IPS DF 19.7 (cell line): ENCODE data around the gene FAM216A.
"Not testable (repeated sequence)": the region's sequence is repeated elsewhere in the genome, so short reads cannot be mapped to it uniquely, and the experiment has no call there.

Experiments used
- DNase-seq: peaks from one replicate; pipeline ENCODE4 v3.0.0-alpha.2; 2013; ENCODE audit warnings: low read depth, low spot score

Gene FAM216A, protein sequence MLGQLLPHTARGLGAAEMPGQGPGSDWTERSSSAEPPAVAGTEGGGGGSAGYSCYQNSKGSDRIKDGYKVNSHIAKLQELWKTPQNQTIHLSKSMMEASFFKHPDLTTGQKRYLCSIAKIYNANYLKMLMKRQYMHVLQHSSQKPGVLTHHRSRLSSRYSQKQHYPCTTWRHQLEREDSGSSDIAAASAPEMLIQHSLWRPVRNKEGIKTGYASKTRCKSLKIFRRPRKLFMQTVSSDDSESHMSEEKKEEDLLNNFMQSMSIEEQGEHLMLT

DNA sequence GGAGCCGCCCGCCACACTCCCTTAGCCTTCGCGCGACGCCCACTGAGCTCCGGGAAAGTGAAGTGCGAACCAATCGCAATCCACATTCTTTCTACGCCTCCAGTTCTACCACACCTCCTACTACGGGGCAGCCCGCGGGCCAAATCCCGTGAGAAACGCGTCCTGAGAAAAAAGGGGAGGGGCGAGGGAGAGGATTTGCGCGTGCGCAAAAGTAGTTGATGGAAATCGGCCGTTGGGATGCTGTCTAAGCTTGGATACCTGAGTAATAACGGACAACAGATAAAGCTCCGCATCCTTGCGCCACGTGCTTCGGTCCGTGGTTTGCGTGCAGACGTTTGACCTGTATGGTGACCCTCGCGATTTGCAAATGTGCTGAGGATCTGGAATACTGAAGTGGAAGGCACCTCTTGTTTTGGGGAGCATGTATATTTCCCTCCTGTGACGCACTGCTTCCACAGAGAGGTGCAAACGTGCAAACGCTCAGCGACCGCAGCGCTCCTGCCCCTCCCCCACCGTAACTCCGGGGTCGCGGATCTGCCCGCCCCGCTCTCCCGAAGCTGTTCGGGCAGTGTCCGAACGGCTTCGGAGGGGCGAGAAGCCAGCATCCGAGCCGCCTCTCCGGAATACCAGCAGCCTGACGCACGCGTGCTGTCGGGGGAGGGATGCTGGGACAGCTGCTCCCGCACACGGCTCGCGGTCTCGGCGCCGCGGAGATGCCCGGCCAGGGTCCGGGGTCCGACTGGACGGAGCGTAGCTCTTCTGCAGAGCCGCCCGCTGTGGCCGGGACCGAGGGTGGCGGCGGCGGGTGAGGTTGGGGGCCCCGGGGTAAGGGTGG lies at the start of gene FAM216A, which contains the start of gene GPN3:
FAM216A (plus strand) TSS at position 632 of the 835 bp plus-strand sequence; CDS start at position 663, 31 bp downstream.
GPN3 (minus strand) TSS at position 44 of the 835 bp plus-strand sequence. CDS start 54 bp downstream, outside the sequence.
- peak; percentile 93 for DNase-seq

DNA sequence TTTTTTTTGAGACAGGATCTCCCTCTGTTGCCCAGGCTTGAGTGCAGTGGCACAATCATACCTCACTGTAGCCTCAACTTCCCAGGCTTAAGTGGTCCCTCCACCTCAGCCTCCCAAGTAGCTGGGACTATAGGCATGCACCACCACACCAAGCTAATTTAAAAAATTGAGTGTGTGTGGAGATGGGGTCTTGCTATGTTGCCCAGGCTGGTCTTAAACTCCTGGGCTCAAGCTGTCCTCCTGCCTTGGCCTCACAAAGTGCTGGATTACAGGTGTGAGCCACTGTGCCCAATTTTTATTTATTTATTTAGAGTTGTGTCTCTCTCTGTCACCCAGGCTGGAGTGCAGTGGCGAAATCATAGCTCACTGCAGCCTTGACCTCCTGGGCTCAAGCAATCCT lies 48.0 kb upstream of the FAM216A start:
- not testable (repeated sequence) for DNase-seq

DNA sequence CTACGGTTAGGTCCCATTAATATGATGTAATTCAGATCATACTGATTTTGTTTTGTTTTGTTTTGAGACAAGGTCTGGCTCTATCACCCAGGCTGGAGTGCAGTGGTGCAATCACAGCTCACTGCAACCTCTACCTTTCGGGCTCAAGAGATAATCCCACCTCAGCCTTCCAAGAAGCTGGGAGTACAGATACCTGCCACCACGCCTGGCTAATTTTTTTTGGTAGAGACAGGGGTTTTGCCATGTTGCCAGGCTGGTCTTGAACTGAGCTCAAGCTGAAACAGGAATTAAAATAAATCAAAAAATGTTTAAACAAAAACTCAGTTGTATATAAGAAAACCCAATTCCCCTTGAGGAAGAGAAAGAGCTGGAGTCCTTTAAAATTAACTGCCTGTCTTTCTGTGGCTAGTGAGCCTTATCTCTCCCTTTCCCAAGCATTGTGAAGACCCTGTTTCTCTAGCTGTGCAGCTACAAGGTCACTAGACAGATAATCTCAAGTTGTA lies 47.4 kb upstream of the FAM216A start:
- DNase-seq, result no peak

DNA sequence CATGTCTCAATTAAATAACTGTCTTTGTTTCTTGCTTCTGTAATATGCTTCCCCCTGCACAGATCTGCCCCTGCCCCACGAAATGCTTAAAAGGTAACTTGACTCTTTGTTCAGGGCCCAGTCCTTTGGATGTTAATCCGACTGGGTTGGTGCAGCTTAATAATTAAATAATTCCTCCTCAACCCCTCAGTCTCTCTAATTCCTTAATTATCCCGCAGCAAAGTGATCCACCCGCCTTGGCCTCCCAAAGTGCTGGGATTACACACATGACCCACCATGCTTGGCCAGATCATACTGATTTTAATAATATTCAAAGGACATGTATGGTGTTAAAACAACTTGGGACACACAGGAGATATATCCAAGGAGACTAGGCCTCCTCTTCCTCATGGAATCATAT lies 46.9 kb upstream of the FAM216A start:
- no peak for DNase-seq

DNA sequence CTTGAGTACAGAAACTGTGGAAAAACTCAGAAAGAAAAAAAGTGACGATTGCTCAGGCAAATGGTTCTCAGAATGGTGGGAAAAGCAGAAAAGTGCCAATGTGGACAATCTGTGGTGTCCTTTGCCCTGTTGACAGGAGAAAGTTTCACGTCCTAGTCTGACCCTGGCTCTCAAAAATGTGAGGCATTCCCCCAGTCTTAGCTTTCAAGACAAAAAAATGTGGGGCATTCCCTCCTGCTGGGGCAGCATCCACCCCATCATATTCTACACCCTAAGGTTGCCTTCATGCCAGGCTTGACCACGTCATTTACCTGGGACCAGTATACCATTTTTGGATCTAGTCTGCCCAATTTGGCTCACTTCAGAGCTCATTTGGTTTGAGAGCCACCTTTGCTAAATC lies 44.4 kb upstream of the FAM216A start:
- no peak for DNase-seq

DNA sequence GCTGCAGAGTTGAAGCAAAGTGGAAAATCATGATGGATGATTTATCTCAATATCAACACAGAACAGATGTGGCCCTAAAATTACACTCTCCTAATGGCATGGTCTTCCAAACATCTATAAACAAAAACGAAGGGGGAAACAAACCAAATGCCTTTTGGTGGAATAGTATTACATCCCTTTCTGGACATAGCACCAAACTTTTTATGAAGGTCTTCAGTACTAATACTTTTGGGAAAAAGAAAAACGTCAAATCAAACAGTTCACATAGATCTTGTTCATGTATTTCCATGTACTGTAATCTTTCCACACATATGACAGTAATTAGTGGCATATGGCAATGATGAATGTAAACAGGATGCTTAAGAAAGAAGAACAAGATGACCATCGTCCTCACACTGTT lies 42.2 kb upstream of the FAM216A start:
- DNase-seq, result no peak

DNA sequence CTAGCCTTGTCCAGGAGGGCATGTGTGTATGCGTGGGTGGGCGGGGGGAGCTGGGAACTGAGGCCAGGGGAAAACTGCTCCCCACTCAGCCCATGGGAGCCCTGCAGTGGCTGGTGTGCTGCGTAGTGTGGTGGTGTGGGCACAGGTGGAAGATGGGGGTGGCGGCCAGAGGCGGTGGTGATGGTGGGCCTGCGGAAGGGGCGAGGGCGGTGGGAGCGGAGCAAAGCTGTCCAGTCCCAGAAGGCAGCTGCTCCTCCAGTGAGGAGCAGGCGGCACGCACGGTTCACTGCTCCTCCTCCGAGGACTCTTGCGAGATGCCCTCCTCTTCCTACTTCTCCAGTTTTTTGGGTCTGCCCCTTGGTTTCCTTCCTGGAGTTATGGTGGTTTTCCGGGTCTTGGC lies 39.0 kb upstream of the FAM216A start:
- DNase-seq, result not testable (repeated sequence)

DNA sequence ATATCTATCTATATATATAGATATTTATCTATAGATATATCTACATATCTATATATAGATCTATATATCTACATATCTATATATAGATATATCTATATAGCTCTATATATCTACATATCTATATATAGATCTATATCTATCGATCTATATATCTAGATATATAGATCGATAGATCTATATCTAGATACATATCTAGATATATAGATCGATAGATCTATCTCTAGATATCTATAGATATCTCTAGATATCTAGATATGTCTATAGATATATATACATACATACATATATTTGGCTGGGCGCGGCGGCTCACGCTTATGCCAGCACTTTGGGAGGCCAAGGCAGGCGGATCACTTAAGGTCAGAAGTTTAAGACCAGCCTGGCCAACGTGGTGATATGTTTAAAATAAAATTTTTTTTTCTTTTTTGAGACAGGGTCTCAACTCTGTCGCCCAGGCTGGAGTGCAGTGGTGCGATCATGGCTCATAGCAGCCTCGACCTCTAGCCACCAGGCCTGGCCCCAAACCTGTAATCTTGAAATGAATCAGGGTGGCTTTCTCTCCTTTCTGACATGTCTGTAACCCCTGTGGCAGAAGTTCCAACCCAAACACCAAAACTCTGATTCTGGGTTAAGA lies 36.6 kb upstream of the FAM216A start:
- no peak for DNase-seq

DNA sequence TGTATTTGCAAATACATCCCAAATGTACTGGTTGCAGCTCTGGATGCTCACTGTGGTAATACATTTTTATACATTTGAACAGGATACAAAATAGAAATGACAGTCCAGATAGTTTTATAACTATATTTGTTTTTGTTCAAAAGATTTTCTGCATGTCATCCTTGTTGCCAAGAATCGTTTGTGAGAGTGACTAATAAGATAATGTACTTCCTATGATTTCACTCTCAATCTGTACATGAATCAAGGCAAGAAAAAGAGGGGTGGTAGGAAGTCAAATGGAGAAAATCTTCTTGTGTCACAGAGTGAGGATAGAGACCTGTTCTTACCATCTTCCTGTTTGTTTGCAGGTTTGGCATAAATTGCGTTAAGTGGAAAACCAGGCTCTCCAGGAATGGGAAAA lies 32.4 kb upstream of the FAM216A start:
- no peak for DNase-seq

DNA sequence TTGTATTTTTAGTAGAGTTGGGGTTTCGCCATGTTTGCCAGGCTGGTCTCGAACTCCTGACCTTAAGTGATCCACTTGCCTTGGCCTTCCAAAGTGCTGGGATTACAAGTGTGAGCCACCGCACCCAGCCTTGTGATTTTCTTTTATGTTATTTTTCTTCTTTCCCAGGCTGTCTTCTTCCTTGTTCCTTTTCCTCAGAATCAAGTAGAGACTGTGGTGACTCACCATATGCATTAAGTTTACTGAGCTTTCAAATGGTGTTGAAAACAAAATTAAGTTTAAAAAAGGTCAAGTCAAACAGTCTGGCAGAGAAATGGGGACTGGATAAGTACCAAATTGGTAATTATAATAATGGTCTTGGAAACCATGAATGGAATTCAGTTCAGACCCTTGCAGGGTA lies 24.2 kb upstream of the FAM216A start:
- DNase-seq, result no peak

DNA sequence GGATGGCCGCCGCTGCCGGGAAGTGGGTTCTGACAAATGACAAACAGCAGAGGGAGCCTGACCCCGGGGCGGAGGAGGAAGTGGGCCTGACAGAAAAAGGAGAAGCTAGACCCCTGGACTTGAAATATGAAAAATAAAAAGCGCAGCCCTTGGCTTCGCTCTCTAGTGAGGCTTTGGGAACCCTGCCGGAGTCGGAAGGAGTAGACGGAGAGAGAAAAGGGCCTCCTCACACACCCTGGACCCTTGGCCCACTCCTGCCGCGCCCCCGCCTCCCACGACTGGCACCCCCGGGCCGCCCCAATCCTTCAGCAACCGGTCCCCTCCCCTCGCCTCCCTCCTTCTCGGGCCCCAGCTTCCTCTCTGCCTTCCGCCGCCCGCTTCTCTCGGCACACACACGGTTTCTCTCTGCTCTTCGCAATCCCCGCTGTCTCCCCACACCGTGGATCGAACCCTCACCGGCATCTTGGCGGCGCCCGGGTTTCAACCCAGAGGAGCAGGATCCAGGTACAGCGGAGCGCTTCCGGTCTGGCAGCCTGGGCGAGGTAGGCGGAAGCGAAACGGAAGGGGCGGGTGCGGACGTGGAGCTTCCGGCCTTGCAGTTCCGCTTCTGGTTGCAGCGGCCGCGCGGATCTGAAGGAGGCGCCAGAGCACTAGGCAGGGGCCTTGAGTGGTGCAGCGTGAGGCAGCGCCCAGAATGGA lies 18.7 kb upstream of the FAM216A start, which contains the start of gene ARPC3:
ARPC3 (minus strand) TSS at position 539 of the 699 bp plus-strand sequence; CDS start at position 462, 77 bp downstream.
- peak; percentile 86 for DNase-seq

DNA sequence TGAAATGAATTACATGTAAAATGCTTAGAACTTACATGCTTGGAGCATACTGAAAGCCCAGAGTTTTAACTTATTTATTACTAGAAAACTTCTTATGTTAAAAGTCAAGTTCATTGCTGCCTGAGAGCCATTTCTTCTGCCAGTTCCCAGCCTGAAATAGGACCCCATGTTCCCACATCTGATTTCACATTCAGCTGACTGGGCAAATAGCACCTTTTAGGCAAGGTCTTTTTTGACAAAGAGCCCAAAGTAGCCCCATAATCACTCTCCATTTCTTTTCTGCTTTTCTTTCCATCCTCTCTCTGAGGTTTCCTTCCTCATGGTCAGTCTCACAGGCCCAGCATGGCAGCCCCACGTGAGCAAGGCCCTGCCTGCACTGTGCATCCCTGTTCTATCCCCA lies 17.4 kb upstream of the FAM216A start:
- no peak for DNase-seq

DNA sequence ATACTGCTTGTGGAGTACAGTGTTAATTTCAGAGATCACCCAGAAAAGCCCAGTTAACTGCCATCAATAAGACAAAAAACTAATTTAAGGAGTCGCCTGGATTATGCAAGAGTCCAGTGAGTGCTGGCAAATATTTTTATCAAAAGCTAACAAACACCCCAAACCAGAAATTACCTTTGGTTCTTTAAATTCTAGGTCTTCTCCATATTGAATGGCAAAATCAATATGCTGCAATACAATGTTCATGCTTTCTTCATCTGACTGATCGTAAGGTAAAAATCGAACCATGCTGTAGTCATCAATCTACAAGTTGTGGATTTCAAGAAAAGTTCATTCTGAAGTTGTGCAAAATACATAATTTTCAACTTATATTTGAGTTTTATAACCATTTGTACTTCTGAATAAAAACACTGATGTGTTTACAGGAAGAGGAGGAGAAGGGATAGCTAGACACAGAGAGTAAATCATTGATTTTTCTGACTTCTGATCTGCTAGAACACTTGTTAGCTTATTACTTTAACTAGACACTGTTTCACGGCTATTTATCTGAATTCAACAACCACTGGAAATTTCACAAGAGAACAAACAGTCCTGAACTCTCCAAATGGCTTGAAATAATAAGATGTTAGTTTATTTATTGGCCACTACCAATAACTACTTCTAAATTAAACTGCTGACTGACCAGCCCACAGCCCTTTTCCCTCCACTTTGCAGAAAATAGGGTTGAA lies 14.9 kb upstream of the FAM216A start:
- no peak for DNase-seq

DNA sequence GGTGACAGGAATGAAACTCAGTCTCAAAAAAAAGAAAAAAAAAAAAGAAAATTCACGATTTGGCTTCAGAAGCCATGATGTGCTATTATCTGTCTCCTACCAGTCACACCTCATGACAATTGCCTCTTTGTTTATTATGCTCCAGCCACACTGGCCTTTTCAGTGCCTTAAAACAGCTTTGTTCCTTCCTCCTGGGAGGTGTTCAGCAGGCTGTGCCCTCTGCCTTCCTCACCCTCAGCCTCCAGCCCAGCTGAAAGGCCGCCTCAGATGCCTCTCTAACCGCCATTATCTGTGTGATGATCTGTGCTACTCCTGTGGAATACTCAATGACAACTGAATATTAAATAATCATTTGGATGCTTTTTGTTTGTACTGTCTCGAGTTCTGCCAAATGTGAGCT lies 9.9 kb upstream of the FAM216A start:
- DNase-seq, result no peak

DNA sequence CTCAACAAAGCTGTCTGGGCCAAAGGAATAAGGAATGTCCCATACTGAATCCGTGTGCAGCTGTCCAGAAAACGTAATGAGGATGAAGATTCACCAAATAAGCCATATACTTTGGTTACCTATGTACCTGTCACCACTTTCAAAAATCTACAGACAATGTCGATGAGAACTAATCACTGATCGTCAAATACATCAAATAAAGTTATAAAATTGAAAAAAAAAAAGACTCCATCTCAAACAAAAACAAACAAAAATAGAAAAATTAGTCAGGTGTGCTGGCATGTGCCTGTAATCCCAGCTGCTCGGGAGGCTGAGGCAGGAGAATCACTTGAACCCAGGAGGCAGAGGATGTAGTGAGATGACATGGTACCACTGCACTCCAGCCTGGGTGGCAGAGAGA lies 7.5 kb upstream of the FAM216A start:
- not testable (repeated sequence) for DNase-seq

DNA sequence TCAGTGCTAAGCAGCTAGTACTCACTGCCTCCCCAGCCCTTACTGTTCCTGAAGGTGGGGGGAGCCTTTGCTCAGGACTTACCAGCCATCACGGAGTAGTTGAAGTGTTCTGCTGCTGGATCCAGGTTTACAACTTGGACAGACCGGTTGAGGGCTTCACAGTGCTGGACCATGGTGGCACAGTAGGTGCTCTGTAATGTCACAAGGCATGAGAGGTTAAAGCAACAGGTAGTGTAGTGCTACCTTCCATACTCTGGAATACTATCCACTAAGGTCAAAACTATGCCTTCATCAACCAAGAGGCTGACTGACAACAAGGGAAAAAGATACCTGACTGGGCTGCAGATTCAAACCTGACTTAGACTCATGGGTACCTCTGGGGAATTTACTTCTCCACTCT lies 3.6 kb upstream of the FAM216A start:
- no peak for DNase-seq

DNA sequence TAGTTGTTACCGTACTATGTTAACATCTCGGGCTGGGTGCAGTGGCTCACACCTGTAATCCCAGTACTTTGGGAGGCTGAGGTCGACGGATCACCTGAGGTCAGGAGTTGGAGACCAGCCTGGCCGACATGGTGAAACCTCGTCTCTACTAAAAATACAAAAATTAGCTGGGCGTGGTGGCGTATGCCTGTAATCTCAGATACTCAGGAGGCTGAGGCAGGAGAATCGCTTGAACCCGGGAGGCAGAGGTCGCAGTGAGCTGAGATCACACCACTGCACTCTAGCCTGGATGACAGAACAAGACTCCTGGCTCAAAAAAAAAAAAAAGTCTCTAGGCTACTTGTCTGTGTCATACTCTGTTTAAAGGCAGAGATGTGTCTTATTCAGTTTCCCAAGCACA lies 2.9 kb upstream of the FAM216A start:
- not testable (repeated sequence) for DNase-seq

DNA sequence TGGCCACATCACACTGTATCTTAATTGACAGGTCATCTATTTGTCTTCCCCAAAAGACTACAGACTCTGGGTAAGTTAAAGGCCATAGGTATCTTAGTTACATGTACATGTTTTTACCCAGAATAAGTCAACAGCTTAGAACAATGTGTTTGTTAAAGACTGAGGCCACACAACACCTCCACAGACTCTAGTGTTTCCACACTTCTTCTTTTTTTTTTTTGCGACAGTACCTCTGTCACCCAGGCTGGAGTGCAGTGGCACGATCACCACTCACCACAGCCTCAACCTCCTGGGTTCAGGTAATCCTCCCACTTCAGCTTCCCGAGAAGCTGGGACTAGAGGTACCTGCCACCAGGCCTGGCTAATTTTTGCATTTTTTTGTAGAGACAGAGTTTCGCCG lies 1.9 kb upstream of the FAM216A start:
- no peak for DNase-seq

DNA sequence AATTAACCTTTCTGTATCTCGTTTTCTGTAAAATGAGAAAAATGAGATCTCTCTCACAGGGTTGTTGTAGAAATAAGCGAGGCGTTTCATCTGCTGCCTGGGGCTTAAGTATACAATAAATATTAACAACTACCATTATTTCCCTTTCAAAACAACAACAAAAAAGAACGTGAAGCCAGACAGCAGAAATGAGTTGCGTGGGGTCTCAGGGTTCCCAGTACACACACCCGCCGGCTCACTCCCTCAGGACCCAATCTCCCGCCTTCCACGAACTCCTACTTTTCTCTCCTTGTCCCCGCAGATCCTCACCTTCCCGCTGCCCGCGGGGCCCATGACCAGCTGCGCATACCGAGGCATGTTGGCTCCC lies 815 bp upstream of the FAM216A start:
- no peak for DNase-seq

DNA sequence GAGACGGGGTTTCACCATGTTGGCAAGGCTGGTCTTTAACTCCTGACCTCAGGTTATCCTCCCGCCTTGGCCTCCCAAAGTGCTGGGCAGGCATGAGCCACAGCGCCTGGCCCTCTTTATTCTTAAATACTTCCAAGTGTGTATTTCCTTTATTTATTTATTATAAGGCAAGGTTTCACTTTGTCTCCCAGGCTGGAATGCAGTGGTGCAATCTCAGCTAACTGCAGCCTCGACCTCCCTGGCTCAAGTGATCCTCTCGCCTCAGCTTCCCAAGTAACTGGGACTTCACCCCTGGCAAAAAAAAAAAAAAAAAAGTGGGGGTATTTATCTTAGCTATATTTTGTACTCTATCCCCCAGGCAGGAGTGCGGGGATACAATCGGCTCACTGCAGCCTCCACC lies 6.8 kb downstream of the FAM216A start:
- DNase-seq, result no peak
